B cell (primary cell): ENCODE data around the gene EXOC3L1.

Experiments
- CTCF ChIP-seq: fragments of 200-600 bp; IDR thresholded peaks from one replicate; pipeline ENCODE4 v1.8.0; 2022; ENCODE audit warnings: antibody characterized with exemption, mild to moderate bottlenecking
- EZH2 ChIP-seq: IDR thresholded peaks from 2 replicates; pipeline ENCODE4 v1.6.1; 2012; ENCODE audit warnings: borderline replicate concordance, low read depth, mild to moderate bottlenecking, moderate library complexity, low read length; ENCODE audit not compliant: insufficient read depth, poor library complexity, severe bottlenecking

DNA sequence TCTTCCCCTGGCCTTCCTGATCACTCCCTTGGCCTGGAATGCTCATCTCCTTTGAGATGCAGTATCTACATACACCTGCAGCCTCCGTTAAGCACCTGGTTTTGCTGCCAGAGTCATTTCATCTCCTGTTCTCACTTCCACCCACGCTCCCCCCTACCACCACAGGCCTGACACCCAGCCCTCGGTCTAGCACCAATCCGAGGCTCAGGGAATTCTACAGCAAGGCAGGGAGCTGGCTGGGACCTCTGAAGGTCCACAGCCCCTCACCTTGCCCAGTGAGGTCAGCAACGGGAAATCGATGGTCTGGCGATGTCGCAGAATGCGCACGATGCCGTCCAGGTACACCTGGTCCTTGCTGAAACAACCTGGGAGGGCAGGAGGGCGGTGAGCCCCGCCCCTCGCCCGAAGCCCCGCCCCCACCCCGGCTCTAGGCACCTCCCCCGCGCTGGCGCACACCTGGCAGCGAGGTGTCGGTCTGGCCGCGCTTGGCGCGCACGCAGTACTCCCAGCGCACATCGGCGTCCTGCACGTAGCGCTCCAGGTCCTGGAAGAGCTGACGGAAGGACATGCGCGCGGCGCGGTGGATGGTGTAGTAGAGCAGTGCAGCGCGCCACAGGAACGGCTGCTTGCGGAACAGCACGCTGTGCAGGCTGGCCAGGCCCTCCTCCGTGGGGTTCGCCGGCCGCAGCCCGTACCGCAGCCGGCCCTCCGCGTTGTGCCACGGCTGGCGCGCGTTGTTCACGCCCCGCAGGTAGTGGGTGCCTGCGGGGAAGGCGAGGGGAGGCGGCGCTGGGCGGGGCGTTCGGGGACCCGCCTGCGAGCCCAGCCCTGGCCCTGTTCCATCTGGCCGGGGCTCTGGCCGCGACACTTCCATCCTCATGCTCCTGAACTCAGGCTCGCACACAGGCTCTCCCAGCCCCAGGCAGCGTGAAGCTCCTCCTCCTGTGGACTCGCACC lies 11.9 kb downstream of the EXOC3L1 start:
- TF ChIP-seq CTCF (no peak), EZH2 (no peak)
